Posterior vena cava (tissue), 2 donors: ENCODE data around the gene ZNF569. TPM values are rescaled to one million over a fixed set of nuclear protein-coding genes. Genes with fewer than 3 reads are reported as not detected.
"Not testable (repeated sequence)": the region's sequence is repeated elsewhere in the genome, so short reads cannot be mapped to it uniquely, and the experiment has no call there.

Source experiments
- DNase-seq: peaks from one replicate; pipeline ENCODE4 v3.0.0-alpha.2; 2020; ENCODE audit warnings: low spot score
- intact Hi-C, 2 donors: fragments of 100-400 bp; cut with DNase I; formaldehyde crosslinking; loops; one replicate each; pipeline versions ENCODE4 v1.14.1 to v1.14.2; 2022 to 2023
- total RNA-seq, 2 donors: library from RNA; stranded (reverse); fragmentation: NEBNext Ultra II Directional; extraction: Animal tissue kit (Norgen Biotek cat#: 25700); gene quantifications; one replicate each; pipeline ENCODE4 v1.2.1, GENCODE V29; 2021
- donor health status: DM: yes; HTN: yes; CAD: no.
- donor health status: DM: yes; HTN: yes; CAD: no.

Gene ZNF569
- total RNA-seq, 2 donors from 2014 or later: 5.9 to 8.2 TPM

DNA sequence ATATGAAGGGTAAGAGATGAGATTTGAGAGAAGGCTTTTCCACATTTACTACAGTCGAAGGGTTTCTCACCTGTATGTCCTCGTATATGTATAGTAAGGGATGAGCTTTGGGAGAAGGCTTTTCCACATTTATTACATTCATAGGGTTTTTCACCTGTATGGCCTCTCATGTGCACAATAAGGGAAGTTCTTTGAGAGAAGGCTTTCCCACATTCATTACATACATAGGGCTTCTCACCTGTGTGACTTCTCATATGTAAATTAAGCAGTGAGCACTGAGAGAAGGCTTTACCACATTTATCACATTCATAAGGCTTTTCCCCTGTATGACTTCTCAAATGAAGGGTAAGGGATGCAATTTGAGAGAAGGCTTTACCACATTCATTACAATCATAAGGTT lies 54.5 kb downstream of the ZNF569 start:
- intact Hi-C loops: no loop called here
- DNase-seq: no peak

DNA sequence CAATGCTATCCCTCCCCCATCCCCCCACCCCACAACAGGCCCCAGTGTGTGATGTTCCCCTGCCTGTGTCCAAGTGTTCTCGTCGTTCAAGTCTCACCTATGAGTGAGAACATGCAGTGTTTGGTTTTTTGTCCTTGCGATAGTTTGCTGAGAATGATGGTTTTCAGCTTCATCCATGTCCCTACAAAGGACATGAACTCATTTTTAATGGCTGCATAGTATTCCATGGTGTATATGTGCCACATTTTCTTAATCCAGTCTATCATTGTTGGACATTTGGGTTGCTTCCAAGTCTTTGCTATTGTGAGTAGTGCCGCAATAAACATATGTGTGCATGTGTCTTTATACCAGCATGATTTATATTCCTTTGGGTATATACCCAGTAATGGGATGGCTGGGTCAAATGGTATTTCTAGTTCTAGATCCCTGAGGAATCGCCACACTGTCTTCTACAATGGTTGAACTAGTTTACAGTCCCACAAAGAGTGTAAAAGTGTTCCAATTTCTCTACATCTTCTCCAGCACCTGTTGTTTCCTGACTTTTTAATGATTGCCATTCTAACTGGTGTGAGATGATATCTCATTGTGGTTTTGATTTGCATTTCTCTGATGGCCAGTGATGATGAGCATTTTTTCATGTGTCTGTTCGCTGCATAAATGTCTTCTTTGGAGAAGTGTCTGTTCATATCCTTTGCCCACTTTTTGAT lies 61.0 kb downstream of the ZNF569 start:
- DNase-seq, intact Hi-C loops: not testable (repeated sequence)

- no peak for DNase-seq
- intact Hi-C loops: no loop called here
Observed at GRCh38 chr19:37403403-37403802, 63.8 kb downstream of the ZNF569 start.

GRCh38 chr19:37401078-37401477 lies 66.2 kb downstream of the ZNF569 start:
- intact Hi-C loops: no loop called here
- no peak for DNase-seq

DNA sequence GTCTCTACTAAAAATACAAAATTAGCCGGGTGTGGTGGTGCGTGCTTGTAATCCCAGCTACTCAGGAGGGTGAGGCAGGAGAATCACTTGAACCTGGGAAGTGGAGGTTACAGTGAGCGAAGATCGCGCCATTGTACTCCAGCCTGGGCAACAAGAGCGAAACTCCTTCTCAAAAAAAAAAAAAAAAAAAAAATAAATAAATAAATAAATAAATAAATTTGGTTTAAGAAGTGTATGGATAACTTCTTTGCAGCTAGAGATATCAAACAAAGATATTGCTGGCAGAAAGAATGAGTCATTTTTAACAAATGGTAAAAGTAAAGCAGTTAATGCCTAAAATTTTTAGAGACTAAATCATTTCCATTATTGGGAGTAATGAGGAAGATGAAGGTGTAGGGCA lies 75.8 kb downstream of the ZNF569 start:
- intact Hi-C loops, DNase-seq: not testable (repeated sequence)

GRCh38 chr19:37389234-37389633 lies 78.0 kb downstream of the ZNF569 start:
- no peak for DNase-seq
- intact Hi-C loops: no loop called here

- intact Hi-C loops: no loop called here
- DNase-seq: peak; percentile 99
Observed at GRCh38 chr19:37370880-37371661, 96.2 kb downstream of the ZNF569 start, which contains the start of gene ZNF527. Gene ZNF527, plus strand, starts transcription at chr19:37371099. Its CDS starts 3,100 bp downstream, at chr19:37374199.

- intact Hi-C loops, DNase-seq: not testable (repeated sequence)
Observed at GRCh38 chr19:37370386-37370879, 96.8 kb downstream of the ZNF569 start.

GRCh38 chr19:37362733-37363132 lies 104.5 kb downstream of the ZNF569 start:
- no peak for DNase-seq
- intact Hi-C loops: no loop called here

- DNase-seq: no peak
- intact Hi-C loops: no loop called here
Observed at GRCh38 chr19:37361994-37362393, 105.2 kb downstream of the ZNF569 start.

Other genes starting within 250 kb of the ZNF569 start
- gene ZNF383, start 249.2 kb downstream of the ZNF569 start, total RNA-seq: 10 to 100 TPM in 1 of 2 donors, 1 to 10 TPM in 1; 8.9 to 10.2 TPM
- 1 to 10 TPM; 4.2 to 6.7 TPM for gene ZNF527, start 96.3 kb downstream of the ZNF569 start, total RNA-seq
- 1 to 10 TPM; 6.2 to 6.8 TPM for gene ZNF570, start 1.9 kb upstream of the ZNF569 start, total RNA-seq
- 1 to 10 TPM; 6.0 to 7.4 TPM for gene ZNF793, start 39.5 kb upstream of the ZNF569 start, total RNA-seq
- 1 to 10 TPM; 4.6 to 6.3 TPM for gene ZNF571, start 127.3 kb upstream of the ZNF569 start, total RNA-seq
- gene ZNF540, start 127.4 kb upstream of the ZNF569 start, total RNA-seq: 1 to 10 TPM; 2.1 to 4.6 TPM
- gene ZFP30, start 188.0 kb upstream of the ZNF569 start, total RNA-seq: 10 to 100 TPM; 10.5 to 12.1 TPM